ENCODE data around the gene IDH2.

IDH2 gene

DNA sequence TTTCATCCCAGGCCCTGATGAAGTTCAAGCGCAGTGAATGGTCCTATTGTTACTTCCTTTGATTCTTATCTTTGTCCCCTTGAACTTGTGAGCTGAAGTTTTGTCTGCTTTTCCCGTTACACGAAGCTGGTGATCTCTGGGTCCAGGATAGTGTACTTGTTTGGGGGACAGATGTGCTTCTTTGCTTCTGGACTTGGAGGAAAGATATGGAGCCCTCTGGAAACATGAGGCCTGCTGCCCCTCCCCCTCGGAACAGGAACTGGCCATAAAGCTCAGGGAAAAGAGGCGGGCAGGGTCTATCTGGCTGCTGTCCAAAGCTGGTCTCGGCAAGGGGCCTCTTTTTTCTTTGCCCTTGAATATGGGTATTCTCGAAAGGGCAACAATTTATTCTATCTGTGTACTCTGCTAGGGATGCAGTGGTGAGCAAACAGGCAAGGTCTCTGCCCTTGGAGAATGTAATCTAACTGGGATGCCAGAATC, 47.6 kb downstream of the IDH2 start:
- no peak for DNase-seq
- in situ Hi-C loops (cut with MboI; ENCODE audit: low pct_unique_long_range_greater_than_20kb, low sequenced_read_pairs), result no loop called here

DNA sequence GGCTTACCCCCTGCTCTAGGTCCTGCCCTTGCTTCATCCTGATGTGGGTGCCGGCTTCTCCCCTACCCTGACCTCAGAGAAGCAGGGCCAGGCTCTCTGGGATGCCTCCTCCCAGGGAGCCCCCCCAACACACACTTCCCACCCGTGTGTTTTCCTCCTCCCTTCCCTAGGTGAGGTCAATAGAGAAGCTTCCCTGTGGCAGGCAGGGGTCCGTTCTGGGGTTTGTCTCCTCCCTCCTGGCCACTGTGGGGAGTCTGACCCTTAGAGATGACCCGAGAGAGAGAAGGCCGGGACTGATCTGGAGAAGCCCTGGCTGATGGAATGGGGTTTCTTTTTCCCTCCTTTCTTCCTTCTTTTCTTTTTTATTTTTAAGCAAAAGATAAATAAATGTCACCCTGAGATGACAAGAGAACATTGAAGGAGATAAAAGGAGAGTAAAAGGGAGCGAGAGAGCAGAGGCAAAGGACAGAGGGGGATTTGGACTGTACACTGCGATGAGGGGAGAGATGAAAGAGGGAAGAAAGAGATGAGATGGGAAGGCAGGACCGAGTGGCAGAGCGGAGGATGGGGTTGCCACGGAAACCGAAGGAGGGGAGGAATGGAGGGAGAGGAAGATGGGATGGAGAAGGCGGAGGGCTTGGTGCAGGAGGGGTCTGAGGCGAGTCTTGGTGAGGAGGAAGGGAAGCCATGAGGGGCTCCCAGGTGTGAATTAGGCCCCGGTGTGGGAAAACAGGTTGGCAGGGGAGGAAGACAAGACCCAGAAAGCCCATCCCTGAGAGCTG, 48.4 kb downstream of the IDH2 start:
- DNase-seq, result no peak
- in situ Hi-C loops (cut with MboI; ENCODE audit: low pct_unique_long_range_greater_than_20kb, low sequenced_read_pairs), result no loop called here

DNA sequence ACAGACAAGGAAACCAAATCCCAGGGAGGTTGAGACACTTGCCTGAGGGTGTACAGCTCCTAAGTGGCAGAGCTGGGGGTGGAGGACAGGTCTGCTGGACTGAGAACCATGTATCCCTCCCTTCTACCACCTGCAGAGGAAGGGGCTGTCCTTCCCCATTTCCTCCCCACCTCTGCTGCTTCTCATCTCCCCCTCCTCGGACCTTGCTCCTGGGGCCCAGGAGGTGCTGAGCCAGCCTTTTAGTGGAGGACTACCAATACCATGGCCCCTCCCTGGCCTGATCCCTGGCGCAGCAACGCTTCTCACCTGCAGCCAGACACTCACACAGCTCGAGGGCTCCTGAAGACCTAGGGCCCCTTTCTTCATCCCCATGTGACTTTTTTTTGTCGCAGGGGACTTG, 50.4 kb downstream of the IDH2 start:
- no peak for DNase-seq
- in situ Hi-C loops (cut with MboI; ENCODE audit: low pct_unique_long_range_greater_than_20kb, low sequenced_read_pairs), result no loop called here

DNA sequence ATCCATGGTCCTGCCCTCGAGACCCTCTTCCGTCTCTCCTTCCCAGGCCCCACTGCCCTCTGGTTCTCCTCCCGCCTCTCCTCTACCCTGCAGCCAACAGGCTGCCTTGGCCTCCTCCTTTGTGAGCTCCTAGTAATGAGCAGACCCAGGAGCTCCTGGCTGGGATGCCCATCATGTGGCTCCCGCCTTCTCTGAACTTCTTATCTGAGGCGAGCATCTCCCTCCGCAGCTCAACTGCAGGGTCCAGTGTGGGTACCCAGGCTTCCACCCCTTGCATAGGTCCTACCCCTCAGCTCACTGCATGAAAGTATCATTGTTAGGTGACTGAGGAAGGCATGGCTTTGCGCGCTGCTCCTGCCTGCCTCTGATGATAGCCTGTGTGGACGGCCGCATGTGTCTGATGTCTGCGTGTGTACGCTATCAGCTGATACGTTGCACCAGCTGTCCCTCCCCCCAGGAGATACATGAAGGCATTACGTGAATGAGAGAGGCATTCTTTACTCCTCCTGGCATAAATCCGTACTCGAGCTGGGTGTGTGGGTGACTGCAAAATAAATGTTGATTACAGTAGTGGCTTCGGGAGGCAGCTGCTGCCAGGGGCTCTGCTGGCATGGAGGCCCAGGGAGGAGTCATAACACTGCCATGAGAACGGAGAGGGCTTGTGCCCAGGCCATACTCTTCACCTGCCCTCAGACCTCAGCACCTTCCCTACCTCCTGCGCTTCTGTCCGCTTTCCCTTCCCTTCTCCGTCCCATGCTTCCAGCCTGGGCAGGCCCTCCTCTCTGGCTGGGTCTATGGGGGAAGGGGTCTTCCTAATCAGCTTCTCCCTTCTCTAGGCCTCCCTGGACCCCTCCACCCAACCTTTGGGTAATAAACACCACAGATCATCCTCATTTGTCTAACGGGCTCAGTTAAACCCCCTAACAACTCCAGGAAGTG, 52.3 kb downstream of the IDH2 start:
- in situ Hi-C loops (cut with MboI; ENCODE audit: low pct_unique_long_range_greater_than_20kb, low sequenced_read_pairs), result no loop called here
- DNase-seq, result no peak

DNA sequence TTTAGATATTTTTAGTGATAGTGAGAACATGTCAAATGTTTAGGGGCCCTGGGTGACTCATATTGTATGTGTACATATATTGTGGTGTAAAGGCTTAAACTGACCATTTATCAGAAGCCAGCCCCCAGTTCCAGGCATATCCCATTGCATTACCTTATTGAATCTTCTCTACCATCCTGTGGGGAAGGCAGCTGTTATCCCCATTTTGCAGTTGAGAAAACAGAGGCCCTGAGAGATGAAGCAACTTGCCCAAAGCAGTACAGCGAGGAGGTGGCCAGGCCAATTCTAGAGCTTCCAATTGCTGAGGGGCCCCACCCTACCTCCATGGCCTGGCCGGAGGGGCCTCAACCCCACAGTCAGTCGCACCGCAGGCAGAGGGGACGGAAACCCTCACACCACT, 53.2 kb downstream of the IDH2 start:
- in situ Hi-C loops (cut with MboI; ENCODE audit: low pct_unique_long_range_greater_than_20kb, low sequenced_read_pairs), result no loop called here
- DNase-seq, result no peak

DNA sequence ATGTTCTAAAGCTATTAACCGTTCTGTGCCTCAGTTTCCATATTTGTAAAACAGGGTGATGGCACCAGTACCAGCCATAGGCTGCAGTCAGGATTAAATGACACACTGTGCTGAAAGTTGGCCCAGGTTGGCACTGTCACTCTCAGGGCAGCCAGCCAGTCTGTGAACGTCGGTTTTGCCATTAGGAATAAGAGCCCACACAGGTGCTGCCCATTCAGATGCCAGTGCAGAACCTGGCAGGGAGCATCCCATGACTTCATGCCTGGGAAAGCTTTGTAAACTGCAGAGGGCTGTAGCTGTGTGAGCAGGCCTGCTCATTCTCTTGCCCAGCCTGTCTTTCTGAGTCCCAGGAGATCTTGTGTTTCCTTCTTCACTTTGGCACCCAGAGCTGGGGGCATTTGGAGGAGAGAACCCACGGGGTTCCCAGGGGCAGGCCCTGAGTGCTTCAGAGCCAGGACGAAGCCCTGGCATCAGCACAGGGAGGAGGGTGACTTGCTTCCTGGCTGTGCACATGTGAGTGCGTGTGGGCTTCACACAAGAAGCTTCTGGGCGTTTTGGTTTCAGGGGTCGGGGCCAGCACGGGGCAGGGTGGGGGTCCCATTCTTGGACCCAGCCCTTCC, 54.2 kb downstream of the IDH2 start:
- DNase-seq, result no peak
- in situ Hi-C loops (cut with MboI; ENCODE audit: low pct_unique_long_range_greater_than_20kb, low sequenced_read_pairs), result no loop called here

DNA sequence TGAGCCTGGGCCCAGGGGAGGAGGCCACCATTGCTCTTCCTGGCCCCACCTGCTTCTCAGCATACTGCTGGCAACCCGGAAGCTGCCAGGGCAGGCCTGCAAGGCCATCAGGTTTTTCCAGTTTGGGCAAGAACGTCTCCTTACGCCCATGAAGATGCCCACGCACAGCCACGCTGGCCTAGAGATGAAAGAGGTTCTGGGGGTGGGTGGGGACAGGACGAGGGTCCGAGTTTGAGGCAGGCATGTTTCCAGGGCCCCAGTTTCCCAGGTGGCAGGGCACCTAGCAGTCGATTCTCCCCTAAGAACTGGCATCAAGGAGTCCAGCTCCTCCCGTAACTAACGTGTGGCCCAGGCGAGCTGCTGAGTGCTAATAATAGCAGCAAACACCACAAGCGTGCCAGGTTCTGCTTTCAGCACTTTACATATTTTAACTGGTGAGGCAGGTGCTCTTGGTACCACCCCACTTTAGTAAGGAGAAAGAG, 55.3 kb downstream of the IDH2 start:
- in situ Hi-C loops (cut with MboI; ENCODE audit: low pct_unique_long_range_greater_than_20kb, low sequenced_read_pairs), result no loop called here
- DNase-seq, result no peak

DNA sequence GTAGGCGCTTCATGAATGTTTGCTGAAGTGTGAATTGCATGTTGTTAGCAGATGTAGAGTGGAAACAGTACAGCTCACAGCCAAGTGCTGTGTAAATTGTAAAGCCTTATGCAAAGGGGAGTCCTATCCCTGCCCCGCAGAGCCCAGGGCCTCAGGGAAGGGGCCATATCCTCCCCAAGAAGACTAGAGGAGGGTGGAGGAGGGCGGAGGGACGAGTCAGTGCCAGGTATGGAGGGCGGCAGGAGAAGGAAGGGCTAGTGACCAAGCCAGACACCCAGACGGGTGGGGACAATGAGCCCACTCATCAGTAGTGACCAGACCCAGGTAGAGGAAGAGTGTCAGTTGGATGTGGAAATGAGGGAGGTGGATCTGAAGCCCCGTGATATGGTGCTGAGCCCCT, 56.0 kb downstream of the IDH2 start:
- no peak for DNase-seq
- in situ Hi-C loops (cut with MboI; ENCODE audit: low pct_unique_long_range_greater_than_20kb, low sequenced_read_pairs), result no loop called here

DNA sequence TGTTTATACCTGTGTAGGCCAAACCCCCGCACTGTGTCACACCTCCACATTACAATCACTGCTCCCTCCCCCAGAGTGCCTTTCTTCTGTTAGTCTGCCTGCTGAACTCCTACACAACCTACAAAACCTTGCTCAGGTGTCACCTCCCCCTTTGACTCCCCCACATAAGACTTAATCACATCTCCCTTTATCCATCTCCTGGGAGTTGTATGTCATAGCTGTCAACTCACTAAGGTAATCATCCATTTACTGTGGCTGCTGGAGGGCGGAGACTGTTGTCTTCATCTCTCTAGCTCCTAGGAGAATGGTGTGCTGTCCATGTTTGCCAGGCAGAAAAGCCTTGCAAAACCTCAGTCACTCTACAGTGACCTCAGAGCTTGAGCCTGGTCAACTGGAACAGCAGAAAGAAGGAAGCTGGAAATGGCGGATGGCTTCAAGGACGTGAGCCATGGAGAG, 57.3 kb downstream of the IDH2 start:
- in situ Hi-C loops (cut with MboI; ENCODE audit: low pct_unique_long_range_greater_than_20kb, low sequenced_read_pairs), result no loop called here

DNA sequence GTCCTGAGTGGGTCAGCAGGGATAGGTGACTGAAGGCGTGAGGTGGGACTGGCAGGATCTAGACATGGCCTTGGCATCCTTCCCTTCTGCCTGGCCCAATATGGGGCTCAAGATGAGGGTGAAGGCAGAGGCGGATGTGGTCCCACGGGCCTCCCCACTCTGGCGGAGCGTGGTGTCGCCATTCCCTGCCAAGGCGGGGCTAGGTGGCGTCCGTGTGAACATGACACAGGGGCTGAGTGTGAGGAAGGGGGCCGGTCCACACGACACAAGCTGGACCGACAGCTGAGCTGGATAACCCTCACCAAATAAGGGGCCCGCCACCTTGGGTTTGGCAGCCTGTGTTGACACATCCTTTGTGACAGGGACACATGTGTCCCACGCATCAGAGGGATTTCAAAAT, 58.1 kb downstream of the IDH2 start:
- in situ Hi-C loops (cut with MboI; ENCODE audit: low pct_unique_long_range_greater_than_20kb, low sequenced_read_pairs), result no loop called here
- no peak for DNase-seq

More for the DNA sequence above, 57.3 kb downstream of the IDH2 start:
- no peak for DNase-seq

DNA sequence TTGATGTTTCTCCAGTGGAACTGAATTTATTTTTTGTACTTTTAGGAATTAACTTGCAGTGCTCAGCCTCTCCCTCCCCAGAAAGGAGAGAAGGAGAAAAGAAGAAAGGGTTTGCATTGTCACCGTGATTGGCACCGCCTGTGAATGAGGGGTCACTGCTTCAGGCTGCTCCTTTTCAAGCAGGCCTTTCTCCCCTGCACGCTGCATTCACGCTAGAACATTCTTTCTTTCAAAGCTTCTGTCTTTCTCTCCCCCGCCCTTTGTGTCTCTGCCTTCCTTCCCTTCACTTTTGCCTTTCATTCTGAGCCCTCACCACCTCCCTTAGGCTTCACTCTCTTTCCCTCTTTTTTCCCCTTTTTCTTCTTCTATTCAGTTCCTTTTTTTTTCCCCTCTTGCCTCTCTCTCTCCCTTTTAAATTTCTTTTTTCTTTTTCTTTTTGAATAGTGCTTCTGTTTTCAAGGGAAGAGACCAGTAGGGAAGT, 58.7 kb downstream of the IDH2 start:
- DNase-seq, result no peak
- in situ Hi-C loops (cut with MboI; ENCODE audit: low pct_unique_long_range_greater_than_20kb, low sequenced_read_pairs), result no loop called here

DNA sequence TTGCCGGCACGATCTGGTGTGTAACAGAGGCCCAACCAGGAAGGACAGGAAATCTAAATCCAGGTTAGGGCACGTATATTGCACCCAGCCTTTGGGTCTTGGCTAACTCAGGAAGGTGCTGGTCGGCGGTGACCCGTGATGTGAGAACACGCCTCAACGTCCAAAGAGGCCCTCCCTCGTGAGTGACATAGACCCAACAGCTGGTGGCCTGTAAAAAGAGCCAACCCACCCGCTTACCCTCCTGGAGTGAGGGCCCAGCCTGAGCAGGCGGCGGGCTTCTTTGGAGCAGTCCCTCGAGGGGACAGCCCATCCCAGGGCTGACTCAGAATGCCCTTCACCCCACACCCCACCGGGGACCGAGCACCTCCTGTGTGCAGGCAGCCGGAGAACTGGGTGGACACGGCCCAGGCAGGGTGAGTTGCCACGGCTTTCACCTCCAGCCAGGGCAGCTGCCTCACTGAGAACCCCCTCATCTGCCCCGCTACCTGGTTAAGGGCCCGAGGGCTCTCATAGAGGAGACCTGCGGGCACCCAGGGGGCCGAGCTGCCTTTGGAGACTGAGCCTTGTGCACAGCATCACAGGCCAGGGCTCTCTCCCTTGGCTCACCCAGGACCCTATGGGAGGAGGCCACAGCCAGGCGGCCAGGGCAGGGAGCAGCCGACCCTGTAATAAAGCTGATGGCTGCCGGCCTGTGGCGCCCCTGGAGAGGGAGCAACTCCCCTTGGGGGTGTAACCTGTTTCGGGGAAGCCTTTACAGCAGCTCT, 59.3 kb downstream of the IDH2 start:
- in situ Hi-C loops (cut with MboI; ENCODE audit: low pct_unique_long_range_greater_than_20kb, low sequenced_read_pairs), result no loop called here
- no peak for DNase-seq

DNA sequence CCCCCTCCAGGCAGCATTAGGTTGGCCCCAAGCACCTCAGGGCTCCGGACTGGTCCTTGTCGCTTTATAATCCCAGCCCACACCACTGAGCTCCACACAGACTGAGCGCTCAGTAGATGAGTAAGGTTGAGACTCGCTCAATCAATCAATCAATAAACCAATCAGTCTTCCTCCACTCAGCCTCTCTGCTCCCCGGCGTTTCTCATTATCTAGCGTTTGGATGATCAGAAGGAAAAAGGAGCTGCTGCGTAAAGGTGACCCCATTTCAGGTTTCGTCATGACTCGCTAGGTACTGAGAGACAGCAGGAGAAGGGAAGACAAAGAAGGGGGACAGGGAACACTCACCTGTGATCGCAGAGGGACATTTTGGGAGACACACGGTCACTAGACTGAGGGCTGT, 59.9 kb downstream of the IDH2 start:
- no peak for DNase-seq
- in situ Hi-C loops (cut with MboI; ENCODE audit: low pct_unique_long_range_greater_than_20kb, low sequenced_read_pairs), result no loop called here

DNA sequence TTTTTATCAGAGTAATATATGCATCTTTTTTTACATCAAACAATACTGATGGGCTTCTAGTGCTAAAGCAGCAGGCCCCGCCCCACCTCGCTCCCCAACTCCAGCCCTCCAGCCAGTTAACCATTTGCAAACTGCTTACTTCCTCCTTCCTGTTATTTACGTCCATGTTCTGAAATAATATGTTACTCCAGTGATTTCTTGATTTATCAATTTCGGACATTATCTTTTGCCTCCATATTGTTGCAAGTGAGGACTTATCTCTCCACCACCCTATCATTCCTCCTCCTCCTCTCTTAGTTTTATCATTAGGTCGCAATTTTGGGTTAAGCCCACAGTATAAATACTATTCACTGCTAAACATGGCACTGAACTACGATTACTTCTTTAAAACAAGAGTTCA, 61.6 kb downstream of the IDH2 start:
- in situ Hi-C loops (cut with MboI; ENCODE audit: low pct_unique_long_range_greater_than_20kb, low sequenced_read_pairs), result no loop called here
- DNase-seq, result no peak

DNA sequence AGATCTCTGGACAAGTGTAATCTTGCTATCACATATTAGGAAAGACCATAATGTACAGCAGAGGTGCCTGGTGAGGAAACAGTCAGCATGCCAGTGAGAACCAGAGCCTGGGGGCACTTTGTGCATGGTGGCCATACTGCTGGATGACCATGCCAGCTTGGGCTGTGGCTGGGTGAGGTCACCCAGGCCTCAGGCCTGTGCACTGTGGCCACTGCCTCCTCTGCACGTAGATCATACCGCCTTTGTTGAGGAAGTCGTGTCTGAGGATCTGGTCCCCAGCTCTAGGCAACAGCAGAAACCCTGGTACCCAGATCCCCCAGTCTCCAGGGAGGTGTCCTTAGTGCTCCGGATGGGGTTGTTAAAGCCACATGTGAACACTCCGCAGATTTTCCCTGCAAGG, 62.3 kb downstream of the IDH2 start:
- DNase-seq, result no peak
- in situ Hi-C loops (cut with MboI; ENCODE audit: low pct_unique_long_range_greater_than_20kb, low sequenced_read_pairs), result no loop called here

DNA sequence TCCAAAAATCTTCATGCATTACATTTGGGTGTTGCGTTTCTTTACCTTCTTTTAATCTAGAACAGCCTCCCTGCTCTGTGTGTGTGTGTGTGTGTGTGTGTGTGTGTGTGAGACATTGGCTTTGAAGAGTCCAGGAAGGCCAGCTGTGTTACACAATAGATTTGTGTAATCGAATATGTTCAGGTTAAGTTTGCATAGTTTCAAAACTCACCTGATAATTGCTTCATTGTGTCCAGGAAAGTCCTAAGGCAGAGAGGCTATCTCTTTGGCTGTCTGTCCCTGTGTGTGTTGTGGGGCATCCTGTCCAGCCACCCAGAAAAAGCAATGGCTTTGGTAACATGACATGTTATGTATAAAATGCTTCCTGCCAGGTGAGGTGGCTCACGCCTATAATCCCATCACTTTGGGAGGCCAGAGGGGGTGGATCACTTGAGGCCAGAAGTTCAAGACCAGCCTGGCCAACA, 63.6 kb downstream of the IDH2 start:
- in situ Hi-C loops (cut with MboI; ENCODE audit: low pct_unique_long_range_greater_than_20kb, low sequenced_read_pairs), result no loop called here
- DNase-seq, result no peak

DNA sequence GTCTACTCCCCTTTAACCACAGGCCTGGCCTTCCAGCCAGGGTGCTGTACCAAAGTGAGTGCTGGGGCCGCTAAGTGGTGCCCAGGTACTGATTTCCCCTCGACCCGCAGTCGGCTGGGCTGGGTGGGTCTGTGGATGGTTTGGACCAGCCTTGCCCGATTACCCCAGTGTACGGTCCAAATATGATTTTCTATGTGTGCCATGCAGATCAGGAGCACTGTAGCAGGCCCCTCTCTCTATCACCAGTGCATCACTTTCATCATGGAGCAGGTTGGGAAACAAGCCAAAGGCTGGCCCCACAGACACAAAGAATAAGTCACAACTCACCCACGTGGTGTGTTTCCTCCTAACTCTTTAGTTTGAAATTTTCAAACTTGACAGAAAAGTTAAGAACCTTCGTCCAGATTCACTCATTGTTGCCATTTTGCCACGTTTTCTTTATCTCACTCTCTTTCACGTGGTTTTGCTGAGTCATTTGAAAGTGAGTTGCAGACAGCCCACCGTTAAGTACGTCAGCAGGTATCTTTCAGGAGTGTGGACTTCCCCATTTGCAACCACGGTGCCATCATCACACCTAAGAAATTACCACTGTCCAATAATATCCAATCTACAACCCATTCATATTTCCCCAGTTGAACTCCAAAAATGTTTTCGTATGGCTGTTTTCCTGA, 64.2 kb downstream of the IDH2 start:
- peak; percentile 54 for DNase-seq
- in situ Hi-C loops (cut with MboI; ENCODE audit: low pct_unique_long_range_greater_than_20kb, low sequenced_read_pairs), result no loop called here

DNA sequence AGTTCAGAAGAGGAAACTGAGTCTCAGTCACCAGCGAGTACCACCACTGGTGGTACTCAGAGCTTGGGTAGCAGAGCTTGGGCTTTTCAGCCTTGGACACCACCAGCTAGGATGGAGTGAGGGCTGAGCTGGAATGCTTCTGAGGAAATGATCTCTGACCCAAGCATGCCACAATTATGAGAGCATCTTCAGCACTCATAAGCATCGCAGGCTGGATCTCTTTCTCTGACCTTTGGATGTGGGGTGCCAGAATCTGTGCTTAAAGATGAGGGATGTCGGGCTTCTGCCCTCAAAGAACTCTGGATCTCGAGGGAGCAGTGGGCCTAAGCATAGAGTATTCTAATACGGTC, 64.8 kb downstream of the IDH2 start:
- in situ Hi-C loops (cut with MboI; ENCODE audit: low pct_unique_long_range_greater_than_20kb, low sequenced_read_pairs), result no loop called here
- no peak for DNase-seq
